ENCODE measurements around the gene GABARAPL2.

DNA sequence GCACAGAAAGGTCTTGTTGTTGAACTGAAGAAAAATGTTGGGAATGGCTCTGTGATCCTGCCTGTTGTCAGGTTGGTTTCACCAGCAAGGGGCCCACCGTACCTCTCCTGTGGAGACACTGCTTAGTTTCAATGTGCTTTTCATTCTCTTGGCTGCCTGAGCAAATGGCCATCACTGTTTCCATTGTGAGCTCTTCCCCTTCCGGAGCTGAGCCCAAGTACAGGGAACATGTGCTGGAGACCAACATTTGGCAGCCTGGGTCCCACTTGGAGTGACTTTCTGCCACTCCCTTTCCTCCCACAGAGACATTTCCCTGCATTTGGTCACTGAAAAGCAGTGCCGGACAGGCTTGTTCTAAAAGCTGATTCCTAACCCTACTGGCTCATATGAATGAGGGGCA, 23.1 kb downstream of the GABARAPL2 start:
- TF ChIP-seq, protein P1, sequence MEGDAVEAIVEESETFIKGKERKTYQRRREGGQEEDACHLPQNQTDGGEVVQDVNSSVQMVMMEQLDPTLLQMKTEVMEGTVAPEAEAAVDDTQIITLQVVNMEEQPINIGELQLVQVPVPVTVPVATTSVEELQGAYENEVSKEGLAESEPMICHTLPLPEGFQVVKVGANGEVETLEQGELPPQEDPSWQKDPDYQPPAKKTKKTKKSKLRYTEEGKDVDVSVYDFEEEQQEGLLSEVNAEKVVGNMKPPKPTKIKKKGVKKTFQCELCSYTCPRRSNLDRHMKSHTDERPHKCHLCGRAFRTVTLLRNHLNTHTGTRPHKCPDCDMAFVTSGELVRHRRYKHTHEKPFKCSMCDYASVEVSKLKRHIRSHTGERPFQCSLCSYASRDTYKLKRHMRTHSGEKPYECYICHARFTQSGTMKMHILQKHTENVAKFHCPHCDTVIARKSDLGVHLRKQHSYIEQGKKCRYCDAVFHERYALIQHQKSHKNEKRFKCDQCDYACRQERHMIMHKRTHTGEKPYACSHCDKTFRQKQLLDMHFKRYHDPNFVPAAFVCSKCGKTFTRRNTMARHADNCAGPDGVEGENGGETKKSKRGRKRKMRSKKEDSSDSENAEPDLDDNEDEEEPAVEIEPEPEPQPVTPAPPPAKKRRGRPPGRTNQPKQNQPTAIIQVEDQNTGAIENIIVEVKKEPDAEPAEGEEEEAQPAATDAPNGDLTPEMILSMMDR (IDR thresholded peaks at IDR 0.05; ENCODE audit: poor library complexity), result no peak
- TF ChIP-seq EZH2 (IDR thresholded peaks at IDR 0.05; ENCODE audit: borderline replicate concordance), result no peak
- TF ChIP-seq EZH2phosphoT487 (IDR thresholded peaks at IDR 0.05; ENCODE audit: low read depth, severe bottlenecking, unreplicated experiment), result no peak
